GM19467 (cell line): ENCODE measurements around the gene CEP19.
"Not testable (repeated sequence)": the region's sequence is repeated elsewhere in the genome, so short reads cannot be mapped to it uniquely, and the experiment has no call there.

ENCODE experiments used
- ATAC-seq: cut with Tn5 transposase; IDR thresholded peaks from one replicate; pipeline ENCODE4 v1.9.1; 2021; ENCODE audit warnings: mild to moderate bottlenecking, moderate library complexity; ENCODE audit not compliant: unreplicated experiment

CEP19 gene, protein sequence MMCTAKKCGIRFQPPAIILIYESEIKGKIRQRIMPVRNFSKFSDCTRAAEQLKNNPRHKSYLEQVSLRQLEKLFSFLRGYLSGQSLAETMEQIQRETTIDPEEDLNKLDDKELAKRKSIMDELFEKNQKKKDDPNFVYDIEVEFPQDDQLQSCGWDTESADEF

DNA sequence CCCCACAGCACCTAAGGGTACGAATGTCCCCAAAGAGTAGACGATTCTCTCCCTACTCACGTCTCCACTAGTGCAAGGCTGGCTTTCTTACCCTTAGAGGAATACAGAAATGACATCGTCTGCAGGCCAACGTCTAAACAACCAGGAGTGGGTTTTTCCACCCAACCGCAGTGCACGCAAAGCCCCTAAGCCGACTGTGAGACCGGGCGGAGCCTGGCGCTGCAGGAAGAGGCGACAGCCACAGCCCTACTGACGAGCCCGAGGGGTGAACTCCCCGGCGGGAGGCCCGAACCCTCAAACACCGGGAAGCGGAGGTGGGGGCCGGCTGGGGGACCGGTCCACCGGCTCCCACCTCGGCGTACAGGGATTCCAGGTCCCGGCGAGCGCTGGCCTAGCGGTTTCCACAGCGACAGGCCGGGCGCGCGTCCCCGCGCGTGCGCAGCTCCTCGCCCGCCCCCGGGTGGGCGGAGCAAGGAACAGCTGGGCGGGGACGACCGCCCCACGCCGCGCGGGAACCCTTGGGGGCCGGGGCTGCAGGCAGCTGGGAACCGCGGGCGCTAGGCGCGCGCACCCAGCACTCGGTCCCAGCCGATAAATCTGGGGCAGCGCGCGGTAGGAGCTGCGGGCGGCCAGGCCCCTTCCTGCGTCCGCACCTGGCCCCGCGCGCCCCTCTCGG lies at the start of gene CEP19, which contains the start of gene PIGX:
Gene CEP19 (minus strand): TSS at position 413 of the 676 bp plus-strand sequence. CDS start 3,593 bp downstream, outside the sequence.
Gene PIGX (plus strand): TSS at position 540 of the 676 bp plus-strand sequence.
- peak; percentile 65 for ATAC-seq

DNA sequence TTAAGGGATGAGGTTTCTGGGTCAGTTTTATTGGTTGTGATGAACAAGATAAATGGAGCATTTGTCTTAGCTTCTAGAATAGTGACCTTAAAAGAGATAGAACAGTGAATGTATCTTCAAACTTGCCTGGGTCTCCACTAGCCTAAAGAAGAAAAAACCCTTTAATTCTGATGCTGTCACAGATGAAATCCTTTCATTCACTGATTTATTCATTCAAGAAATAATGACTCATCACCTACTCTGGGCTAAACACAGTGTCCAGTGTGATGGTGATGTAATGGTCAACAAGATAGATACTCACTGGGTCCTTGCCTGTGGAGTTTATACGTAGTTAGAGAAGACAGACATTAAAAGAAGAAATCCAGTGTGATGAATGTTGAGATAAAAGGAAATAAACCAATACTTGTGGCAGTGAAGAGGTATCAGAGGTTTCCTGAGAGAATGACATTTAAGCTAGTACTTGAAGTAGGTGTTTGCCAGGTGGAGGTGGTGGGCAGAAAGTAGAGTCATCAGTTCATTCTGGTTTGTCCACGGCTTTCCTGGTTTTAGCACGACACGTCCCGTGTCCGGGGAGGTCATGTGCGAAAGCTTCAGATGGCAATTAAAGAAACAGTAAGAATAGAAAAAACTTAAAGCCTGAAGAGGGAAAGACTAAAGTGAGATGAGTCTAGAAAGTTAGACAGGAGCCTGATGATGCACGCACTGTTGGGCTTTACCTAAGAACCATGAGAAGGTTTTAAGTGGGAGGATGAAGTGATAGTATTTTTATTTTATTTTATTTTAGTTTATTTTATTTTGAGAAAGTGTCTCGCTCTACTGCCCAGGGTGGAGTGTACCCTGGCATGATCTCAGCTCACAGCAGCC lies 46.1 kb upstream of the CEP19 start:
- ATAC-seq: no peak

DNA sequence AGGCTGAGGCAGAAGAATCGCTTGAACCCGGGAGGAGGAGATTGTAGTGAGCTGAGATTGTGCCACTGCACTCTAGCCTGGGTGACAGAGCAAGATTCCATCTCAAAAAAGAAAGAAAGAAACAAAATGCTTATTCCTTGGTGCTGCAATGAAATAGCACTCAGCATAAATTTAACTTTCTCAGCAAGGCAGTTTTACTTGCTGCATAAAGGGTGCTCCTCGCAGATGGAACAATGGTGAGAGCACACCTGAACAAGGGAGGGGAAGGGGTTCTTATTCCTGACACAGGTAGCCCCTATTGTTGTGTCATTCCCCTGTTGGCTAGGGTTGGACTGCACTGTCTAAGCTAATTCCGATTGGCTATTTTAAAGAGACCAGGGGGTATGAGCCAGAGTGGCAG lies 44.7 kb upstream of the CEP19 start:
- ATAC-seq: no peak

DNA sequence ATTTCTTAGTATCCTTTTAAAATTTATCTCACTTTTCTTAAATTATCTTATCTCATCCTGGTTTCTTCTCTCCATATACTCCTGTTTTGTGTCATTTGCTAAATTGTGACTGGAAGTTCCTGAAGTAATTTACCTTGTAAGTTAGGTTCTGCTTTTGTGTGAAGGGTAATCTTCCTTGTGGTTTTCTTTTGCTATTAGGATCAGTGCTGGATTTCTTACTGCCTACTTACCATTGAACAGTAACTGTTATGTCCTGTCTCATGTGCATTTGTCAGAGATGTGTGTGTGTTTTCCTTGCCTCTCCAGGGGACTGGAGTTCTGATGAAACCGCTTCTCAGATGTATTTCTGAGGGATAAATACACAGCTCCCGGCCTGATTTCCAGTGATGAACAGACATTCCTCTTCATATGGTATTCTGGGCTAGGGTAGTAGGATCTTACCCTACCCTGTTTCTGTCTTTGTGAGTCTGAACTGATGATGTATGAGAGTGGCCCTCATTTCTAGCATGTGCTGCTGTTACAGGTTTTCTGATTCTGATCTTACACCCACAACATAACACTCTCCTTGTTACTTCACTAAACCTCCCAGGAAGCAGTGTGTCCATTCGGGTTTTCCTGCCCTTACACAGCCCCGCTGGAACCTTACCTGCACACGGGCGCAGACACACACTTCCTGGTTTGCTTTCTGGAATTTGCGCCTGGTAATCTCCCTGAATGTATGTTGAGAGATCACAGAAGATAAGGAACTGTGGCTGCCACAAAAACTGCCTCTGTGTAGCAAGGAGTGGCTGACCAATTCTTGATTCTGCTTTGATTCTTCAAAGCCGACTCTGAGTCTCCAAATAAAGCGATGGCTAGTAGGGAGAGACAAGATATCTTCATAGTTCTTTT lies 42.3 kb upstream of the CEP19 start:
- ATAC-seq: no peak

DNA sequence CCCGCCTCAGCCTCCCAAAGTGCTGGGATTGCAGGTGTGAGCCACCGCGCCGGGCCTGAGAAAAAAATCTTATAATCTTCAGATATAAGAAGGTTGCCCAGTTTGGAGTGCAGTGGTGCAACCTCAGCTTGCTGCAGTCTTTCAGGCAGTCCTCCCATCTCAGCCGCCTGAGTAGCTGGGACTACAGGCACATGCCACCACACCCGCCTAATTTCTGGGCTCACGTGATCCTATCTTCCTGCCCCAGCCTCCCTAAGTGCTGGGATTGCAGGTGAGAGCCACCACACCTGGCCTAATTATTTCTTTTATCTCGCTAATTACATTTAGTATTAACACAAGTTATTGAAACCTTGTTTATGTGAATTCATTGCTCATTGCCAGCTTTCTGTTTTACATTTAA lies 41.2 kb upstream of the CEP19 start:
- ATAC-seq: no peak

DNA sequence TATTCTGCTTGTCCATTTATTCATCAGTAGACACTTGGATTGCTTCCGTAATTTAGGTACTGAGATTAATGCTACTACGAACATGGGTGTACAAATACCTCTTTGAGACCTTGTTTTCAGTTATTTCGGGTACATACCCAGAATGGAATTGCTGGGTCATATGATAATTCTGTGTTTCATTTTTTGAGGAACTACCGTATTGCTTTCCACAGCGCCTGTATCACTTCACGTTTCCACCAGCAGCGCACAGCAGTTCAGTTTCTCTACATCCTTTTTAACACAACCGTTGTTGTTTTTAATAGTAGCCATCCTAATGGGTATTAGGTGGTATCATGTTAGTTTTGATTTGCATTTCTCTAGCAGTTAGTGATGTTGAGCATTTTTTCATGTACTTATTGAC lies 37.1 kb upstream of the CEP19 start:
- ATAC-seq: no peak

DNA sequence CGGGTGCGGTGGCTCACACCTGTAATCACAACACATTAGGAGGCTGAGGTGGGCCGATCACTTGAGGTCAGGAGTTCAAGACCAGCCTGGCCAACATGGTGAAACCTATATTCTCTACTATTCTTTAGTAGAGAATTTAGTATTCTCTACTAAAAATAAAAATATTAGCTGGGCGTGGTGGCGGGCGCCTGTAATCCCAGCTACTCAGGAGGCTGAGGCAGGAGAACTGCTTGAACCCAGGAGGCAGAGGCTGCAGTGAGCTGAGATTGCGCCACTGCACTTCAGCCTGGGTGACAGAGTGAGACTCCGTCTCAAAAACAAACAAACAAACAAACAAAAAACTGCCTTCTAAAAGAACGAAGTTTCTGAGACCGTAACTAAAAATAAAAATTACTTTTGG lies 31.5 kb upstream of the CEP19 start:
- not testable (repeated sequence) for ATAC-seq

DNA sequence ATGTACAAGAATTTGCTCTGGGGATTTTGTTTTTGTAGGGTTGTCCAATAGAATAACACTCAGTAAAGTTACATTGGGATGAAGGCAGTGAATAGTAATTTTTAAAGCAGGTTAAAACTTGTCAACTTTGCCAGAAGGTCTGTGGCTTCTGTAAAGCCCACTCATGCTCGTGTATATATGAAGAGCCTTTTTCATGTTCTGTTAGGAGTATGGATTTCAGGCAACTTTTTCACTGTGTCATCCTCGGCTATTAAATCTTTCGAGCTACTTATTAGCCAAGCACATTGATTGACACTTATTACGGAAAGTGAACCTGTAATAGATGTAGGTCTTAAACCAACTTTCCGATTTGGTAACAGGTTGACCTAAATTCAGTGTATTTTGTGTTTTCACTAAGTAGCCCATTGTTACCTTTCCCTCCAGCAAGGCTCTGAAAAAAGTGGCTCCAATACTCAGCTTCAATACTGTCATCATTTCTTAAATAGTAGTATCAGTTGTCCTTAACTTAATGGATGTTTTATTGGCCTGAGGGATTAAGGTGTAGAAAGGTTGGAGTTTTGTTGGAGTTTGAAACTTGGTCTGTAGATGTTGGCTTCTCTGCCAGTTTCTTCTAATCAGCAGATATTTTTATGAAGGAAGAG lies 29.3 kb upstream of the CEP19 start:
- ATAC-seq: no peak

DNA sequence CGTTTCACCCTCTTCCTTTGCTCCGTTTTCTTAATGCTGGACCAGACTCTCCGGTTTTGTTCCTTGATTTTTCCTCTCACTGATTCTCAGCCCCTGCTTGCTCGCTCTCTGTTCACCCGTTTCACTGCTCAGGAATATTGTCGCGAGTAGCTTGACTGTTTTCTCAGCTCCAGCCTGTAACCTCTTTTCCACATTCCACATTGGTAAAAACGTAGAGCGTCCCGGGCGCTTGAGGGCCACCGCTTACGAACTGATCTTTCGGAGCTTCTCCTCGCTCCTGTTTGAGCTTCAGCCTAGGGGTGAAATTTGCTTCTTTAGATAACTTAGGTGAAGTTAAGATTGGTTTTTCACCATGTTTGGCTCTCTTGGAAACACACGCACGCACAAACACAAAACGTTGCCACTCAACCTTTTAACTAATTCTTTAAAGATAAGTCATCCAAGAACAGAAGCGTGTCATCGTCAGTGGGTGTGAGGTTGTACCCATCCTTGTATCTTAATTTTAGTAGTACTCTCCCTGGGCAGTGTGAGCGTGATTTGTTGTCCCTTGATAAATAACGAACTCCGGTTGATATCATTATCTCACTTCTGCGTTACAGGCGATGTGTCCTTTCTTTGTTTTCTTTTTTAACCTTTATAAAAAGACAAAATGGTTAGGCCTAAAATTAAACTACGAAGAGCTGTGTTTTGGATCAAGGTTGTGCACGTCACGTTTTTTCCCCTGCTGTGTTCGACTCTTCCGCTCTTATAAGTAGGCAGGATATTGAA lies 28.6 kb upstream of the CEP19 start:
- ATAC-seq: no peak

DNA sequence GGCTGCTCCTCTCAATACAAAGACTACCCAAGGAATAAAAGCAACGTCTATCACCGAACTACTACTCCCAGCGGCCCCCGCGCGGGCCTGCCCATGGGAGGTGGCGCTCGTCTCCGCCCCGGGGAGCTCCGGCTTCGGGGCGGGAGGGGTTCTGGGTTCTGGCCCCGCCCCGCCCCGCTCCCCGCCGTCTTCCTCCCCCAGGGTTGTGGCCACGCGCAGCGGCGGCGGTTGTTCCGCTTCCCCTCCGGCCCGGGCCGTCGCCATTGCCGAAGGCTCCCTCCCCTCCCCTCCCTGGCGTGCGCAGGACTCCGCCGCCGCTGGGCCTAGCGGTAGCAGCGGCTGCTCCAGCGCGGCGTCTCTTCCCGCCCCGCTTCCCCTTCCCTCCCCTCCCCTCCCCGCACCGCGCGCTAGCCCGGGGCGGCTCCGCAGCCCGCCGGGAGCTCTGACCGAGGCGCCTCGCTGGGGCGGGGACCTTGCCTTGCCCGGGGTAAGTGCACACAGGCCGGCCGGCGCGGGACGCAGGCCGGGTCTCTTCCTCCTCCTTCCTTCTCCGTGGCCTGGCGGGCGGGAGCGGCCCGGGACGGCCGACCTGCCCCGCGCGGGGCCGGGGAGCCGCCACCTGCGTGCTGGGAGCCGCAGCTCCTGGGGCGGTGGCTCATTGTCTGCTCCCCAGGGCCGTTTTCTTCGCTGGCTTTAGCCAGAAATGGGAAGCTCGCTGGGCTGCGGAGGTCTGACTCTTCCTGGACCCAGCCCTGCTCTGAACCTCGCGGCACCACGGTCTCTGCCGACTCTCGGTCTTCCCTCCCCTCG lies 27.8 kb upstream of the CEP19 start, which contains the start of gene PAK2:
Gene PAK2 (plus strand): TSS at position 187 of the 810 bp plus-strand sequence. CDS start 42,790 bp downstream, outside the sequence.
- peak; percentile 85 for ATAC-seq

DNA sequence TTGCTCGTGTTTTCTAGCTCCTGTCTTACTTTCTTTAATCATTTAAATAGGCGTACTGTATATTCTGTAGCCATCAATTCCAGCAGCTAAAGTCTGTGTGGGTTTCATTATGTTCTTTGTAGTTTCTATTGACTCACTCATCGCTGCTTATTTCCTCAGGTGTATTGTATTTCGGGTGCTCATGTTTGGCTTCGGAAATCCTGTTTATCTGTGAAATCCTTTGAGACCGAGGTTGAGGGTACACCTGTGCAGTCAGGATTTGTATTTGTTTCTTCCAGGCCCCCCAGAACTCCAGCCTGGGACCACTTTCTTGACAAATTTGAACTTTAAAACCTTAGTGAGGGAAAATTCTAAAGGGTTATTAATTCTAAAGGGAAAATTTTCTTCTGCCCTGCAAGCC lies 25.6 kb upstream of the CEP19 start:
- ATAC-seq: no peak

DNA sequence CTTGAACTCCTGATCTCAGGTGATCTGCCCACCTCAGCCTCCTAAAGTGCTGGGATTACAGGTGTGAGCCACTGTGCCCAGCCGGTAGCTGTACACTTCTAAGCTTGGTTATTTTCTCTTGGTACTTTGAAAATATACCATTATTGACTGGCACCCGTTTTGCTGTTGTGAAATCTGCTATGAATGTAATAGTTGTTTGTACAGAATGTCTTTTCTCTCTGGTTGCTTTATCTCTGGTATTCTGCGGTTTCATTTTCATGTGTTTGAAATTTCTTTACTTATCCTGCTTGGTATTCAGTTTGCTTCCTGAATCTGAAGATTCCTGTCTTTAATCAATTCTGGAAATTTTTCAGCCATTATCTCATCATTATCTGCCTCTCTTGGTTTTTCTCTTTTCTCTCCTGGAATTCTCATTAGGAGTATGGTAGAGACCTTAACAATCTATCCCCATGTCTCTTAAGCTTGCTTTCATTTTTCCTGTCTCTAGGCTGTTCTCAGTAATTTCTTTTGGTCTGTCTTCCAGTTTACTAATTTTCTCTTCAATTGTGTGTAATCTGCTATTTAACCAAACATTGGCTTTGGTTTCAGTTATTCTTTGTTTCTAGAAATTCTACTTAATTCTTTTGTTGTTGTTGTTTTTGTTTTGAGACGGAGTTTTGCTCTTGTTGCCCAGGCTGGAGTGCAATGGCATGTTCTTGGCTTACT lies 24.8 kb upstream of the CEP19 start:
- no peak for ATAC-seq

DNA sequence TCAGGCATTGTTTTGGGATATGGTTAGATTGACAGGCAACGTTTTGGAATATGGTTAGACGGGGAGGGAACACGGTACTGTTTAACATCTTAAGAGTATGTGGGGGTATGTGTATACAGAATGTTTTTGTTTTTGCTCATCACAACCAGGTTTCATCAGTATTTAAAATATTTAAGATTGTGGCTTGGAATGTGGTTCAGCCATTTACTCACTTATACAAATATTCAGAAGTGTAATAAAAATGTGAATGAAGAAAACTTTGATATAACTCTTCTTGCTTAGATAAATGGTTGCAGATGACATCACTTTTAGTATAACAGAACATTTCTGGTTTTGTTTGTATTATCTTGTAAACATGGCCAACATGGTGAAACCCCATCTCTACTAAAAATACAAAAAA lies 23.7 kb upstream of the CEP19 start:
- no peak for ATAC-seq

DNA sequence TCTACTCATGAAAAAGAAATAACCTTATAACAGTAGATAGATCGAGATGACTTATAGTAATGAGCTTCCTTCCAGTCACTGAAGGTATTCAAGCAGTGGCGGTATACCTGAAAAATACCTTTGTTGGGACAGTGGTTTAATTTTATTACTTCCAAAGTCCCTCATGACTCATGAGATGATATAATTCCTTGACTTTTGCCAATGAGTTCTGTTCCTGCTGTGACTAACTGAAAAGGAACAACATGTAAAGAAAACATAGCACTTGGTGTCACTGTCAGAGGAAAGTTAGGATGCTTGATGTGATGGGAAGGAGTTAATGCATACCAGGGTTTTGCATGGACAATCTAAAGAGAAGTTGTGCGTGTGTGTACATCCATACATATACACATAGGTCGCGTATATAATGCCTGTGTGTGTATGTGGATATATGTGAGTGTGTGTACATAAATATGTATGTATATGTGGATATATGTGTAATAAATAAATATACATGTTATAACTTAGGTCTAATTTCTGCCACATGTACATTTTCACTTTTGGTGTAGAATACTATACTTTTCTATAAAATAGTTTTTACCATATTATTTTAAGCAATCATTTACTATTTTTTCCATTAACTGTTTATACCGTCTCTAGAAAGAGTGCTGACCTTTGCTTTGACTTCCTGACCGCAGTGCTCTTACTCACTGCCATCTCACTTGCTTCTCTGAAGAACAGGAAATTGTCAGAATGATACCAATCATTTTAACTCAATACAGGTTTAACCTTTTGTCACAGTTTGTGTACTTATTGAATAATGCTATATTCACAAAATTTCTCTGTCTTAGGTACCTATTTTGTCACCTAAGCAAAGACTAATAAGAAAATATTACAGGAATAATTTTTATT lies 15.0 kb upstream of the CEP19 start:
- no peak for ATAC-seq

DNA sequence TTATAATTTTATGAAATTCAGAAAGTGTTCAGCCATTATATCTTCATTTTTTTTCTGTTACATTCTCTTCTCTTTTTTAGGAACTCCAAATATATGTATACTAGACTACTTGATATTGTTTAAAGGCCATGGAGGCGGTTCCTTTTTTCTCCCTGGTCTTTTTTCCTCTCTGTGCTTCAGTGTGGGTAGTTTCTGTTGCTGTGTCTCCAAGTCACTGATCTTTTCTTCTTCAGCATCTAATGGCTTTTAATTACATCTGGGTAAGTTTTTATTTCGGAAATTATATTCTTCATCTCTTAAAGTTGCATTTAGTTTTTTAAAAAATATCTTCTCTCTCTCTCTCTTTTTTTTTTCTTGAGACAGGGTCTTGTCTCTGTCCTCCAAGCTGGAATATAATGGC lies 9.0 kb upstream of the CEP19 start:
- ATAC-seq: no peak

DNA sequence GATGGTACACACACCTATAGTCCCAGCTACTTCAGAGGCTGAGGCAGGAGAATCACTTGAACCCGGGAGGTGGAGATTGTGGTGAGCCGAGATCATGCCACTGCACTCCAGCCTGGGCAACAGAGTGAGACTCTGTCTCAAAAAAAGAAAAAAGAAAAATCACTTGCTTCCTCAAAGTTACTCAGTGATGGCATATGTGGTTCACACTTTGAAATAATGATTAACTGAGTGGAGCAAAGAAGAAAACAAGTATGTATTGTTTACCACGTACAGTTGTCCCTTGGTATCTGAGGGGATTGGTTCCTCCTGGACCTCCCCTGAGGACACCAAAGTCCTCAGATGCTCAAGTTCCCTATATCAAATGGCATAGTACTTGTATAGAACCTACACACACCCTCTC lies 5.1 kb upstream of the CEP19 start:
- not testable (repeated sequence) for ATAC-seq
